ENCODE results near the gene DDI2.

The DDI2 gene

GRCh38 chr1:15605398-15606383, 11.6 kb upstream of the DDI2 start:
- no peak for DNase-seq (ENCODE audit: low read depth)

GRCh38 chr1:15609631-15610030, 7.6 kb upstream of the DDI2 start:
- no peak for DNase-seq (ENCODE audit: low read depth)

- no peak for DNase-seq (ENCODE audit: low read depth)
These were observed 7.1 kb upstream of the DDI2 start for GRCh38 chr1:15610167-15610566.

- no peak for DNase-seq (ENCODE audit: low read depth)
These were observed 685 bp upstream of the DDI2 start for GRCh38 chr1:15616373-15617172.

- DNase-seq (ENCODE audit: low read depth), result no peak
These were observed 908 bp downstream of the DDI2 start for GRCh38 chr1:15618077-15618654.

GRCh38 chr1:15618655-15619525, 1.6 kb downstream of the DDI2 start:
- DNase-seq (ENCODE audit: low read depth), result peak; percentile 73

- DNase-seq (ENCODE audit: low read depth), result no peak
These were observed 2.9 kb downstream of the DDI2 start for GRCh38 chr1:15620155-15620545.

- DNase-seq (ENCODE audit: low read depth), result no peak
These were observed 3.8 kb downstream of the DDI2 start for GRCh38 chr1:15620902-15621682.

- DNase-seq (ENCODE audit: low read depth), result no peak
These were observed 4.7 kb downstream of the DDI2 start for GRCh38 chr1:15621975-15622374.

- DNase-seq (ENCODE audit: low read depth), result no peak
These were observed 5.6 kb downstream of the DDI2 start for GRCh38 chr1:15622712-15623373.

GRCh38 chr1:15623435-15623834, 6.2 kb downstream of the DDI2 start:
- no peak for DNase-seq (ENCODE audit: low read depth)

GRCh38 chr1:15624133-15624714, 7.0 kb downstream of the DDI2 start:
- DNase-seq (ENCODE audit: low read depth), result no peak

- no peak for DNase-seq (ENCODE audit: low read depth)
These were observed 8.0 kb downstream of the DDI2 start for GRCh38 chr1:15625056-15625917.

GRCh38 chr1:15626269-15626950, 9.2 kb downstream of the DDI2 start:
- DNase-seq (ENCODE audit: low read depth), result no peak

GRCh38 chr1:15627343-15627988, 10.2 kb downstream of the DDI2 start:
- DNase-seq (ENCODE audit: low read depth), result peak; percentile 84

GRCh38 chr1:15628003-15628402, 10.7 kb downstream of the DDI2 start:
- DNase-seq (ENCODE audit: low read depth), result no peak

GRCh38 chr1:15633756-15634420, 16.6 kb downstream of the DDI2 start:
- DNase-seq (ENCODE audit: low read depth), result no peak
